HG03469 (cell line): Measurements from ENCODE around the gene RUNX2.

Experiments
- ATAC-seq: cut with Tn5 transposase; IDR thresholded peaks from one replicate; pipeline ENCODE4 v1.9.1; 2021; ENCODE audit warnings: mild to moderate bottlenecking, moderate library complexity, moderate number of reproducible peaks; ENCODE audit not compliant: unreplicated experiment

Gene RUNX2

DNA sequence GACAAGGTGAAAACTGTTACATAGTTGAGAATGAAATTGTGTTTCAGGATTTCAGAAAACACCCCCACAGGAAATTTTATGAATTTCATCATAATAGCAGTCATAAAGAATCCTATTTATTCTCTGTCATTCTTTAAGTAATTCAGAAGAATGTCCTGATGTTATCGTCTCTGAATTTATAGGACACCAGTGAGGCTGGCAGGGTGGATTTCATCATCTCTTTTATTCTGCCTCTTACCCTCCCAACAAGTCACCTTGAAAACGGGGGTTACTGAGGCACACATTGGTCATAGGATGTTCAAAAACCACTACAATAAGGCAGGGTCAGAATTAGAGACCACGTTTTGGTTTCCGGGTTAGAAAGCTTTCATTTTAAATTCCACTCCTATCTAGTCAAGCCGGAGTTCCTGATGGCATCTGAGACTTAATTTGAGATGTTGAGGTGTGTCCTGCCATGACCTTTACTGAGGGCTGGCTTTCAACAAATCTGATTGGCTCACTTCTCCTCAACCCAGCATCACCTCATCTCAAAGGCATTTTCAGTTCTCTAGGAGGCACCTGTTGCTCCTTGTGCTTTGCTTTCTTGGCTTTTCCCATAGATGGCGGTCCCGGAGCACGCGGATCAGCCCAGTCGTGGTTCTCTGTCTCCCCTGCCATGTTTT lies 280.3 kb downstream of the RUNX2 start:
- no peak for ATAC-seq

DNA sequence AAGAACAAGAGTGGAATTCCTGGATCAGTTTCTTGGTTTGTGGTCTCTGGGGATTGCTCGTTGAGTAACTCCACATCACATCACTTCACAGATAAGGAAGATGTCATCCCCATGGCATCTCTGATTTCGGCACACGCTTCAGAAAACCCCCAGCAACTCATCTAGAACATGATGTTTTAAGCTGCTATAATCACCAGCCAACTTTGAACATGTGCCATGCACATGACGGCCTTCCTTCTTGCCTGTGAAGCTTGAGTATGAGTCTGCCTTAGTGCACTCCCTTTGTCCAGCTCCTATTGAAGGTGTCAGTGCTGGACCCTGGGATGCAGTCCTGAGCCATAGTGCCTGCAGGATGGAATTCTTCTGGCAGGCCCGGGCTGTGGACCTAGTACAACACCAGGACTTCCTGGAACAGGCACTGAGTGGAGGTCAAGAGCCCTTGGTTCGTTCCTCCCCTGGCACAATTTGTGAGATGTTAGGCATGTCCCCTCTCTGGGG lies 281.1 kb downstream of the RUNX2 start:
- ATAC-seq, result no peak

DNA sequence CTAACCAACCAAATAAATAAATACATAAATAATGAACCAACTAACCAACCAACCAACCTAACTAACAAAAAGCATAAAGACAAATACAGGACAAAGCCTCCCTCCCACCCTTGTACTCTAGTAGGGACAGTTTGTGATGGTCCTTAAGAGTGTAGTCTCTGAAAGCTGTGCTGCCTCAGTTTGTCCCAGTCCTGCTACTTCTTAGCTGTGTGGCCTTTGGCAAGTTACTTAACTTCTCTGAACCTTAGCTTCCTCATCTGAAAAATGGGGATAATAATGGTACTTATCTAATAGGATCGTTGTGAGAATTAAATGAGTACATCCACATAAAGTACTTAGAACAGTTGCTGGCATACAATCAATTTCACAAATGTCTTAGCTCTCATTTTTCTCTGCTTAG lies 282.2 kb downstream of the RUNX2 start:
- ATAC-seq, result no peak

DNA sequence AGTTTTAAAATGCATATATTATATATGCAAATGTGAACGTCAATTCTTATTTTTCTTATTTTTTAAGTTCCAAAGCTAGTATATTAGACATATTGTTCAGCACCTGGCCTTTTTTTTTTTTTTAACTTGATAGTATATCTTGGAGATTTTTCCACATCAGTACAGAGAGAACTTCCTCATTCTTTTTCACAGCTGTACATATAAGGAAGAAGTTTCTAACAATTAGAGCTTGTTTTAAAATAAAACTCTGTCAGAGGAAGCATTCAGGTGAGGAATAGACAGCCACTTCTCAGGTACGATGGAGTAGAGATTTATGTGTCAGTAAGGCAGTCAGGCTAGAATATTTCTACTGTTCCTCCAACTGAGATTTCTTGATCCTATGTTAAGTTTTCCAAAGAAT lies 282.7 kb downstream of the RUNX2 start:
- no peak for ATAC-seq

DNA sequence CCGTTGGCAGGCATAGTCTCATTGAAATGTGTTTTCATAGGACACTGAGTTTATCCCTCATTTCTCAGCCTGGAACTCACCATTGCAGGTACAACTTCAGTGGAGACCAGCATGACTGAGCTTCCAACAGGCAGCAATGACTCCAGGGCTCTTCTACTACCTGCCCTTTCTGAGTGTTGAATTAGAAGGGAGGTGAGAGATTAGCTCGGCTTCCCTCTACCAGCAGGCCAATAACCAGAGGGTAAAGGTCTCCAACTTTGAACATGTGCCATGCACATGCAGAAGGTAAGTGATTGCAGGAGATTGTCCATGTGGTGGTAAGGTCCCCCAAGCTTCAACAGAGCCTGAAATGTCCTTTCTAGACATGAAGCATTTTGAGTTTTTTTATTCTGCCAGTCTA lies 283.4 kb downstream of the RUNX2 start:
- ATAC-seq, result no peak

DNA sequence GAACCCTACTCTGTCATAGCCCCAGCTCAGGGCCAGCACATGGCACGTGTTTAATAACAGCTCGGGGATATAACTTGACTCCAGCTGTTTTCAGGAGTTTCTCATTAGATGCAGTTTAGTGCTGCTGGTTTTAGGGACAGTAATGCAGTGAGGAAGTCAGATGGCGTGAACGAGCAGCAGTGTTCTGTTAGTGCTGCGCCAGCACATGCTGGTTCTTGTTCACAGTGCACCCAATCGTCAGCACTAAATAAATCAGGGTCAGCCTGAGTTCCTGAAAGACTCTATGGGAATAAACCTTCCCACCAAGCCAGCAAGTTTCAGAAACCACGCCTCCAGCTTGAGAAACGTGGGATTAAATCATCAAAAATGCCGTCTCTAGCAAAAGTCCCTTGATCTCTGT lies 285.5 kb downstream of the RUNX2 start:
- no peak for ATAC-seq

DNA sequence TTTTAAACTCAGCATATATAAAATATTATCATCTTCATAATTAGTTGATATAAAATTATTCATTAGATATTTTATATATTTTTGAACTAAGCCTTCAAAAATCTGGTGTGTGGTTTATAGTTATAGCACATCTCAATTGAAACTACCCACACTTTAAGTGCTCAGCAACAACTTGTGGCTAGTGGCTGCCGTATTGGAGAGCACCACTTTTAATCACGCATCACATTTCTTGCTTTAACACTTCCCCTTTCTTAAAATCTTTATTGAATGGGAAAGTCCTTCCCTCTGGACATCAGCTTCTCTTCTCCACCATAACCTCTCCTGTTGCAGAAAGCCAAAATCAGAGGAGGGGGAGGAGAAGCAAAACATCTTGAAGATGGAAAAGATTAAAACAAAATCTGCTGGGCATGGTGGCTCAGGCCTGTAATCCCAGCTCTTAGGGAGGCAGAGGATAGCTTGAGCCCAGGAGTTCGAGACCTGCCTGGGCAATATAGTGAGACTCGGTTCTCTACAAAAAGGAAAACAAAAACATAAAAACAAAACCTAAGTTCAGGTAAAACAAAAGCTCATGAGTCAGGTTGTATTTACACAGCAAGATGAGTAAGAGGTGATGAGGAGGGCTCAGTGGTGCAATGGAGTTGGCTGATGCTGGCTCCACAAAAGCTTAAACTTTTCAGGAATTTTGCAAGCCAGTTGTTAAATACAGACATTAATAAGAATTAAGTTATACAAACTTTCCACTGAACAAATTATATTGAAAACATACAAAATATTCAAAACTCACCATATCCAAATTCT lies 286.6 kb downstream of the RUNX2 start:
- no peak for ATAC-seq

DNA sequence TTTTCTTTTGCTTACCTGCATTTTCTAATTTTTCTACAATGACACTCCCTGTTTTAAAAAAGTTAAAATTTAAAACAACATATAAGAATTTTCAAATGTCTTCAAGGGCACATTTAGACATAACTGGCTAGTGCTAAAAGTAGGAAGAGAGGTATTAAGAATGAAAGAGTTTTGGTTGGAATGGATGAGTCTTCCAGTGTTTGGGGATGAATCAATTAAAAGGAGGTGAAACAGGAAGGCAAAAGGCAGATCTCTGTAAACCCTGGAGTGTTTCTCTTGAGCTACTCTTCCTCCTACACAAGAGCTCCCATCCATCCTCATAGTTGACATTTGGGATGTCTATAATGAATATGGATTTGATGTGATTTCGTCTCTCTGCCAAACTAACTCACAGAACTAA lies 288.1 kb downstream of the RUNX2 start:
- no peak for ATAC-seq

DNA sequence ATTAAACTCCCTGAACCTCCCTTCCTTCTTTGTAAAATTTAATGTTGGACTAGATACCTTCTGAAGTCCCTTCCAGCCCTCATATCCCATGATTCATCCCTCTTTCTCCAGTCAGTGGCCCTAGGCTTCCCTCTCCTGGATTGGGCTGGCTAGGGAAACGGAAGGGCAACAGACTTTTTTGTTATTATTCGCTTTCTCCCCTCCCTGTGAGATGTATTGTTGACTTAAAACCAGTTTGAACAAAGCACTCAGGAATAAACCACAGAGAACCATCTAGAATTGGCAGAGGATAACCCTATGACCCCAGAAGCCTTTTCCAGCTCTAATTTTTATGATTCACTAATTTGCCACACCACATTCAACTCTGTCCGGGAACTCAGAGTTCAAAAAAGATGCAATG lies 289.3 kb downstream of the RUNX2 start:
- ATAC-seq, result no peak

DNA sequence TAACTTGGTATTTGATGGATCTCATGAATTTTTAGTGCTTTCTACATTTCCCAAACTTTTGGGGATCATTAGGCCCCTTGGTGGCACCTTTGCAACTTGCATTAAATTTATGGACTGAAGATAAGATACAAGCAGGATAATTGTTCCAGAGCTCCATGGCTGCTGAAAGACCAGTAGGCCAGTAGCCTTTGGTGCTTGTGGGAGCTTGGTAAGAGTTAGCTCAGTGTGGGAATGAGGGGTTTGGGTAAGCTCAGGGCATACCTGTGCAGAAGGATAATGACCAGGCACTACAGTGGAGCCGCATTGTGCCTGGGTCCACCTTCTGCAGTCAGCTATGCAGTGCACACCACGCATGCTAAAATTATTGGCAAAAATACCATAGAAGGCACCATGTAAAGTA lies 290.1 kb downstream of the RUNX2 start:
- no peak for ATAC-seq

DNA sequence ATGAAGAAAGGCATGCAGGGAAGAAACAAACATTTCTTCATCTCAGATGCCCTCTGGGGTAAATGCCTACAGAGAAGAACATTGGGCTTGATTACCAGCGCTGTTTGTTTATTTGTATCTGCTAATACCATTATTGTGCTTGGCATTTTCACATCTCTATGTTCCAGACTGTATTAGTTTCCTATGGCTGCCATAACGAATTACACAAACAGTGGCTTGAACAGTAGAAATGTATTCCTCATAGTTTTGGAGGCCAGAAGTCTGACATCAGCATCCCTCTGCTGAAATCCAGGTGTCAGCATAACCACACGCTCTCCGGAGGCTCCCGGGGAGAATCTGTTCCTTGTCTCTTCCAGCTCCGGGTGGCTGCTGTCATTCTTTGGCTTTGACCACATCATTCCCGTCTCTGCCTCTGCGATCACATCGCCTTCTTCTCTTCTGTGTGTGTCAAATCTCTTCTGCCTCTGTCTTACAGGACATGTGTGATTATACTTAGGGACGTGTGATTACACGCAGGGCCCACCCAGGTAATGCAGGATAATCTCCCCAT lies 291.2 kb downstream of the RUNX2 start:
- ATAC-seq, result no peak

DNA sequence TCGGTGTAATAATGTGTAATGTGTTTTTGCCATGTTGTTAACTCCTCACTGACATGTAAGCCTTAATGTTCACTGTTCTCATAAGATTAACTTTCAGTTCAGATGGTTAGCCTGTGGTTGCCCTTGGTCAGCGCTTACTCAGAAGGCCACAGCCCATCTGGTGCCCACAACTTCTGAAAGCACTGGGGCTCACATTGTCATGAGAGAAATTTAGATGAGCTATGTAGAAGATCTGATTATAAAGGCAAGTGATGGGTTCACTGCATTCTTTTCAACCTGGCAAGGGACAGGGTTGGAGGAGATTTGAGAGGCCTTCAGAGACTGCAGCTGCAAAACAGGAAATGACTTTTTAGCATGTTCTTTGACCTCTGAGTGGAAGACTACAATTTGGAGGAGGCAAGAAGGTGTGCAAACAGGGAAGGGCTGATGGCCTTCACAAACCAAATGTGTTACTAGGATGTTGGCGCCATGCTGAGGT lies 291.9 kb downstream of the RUNX2 start:
- no peak for ATAC-seq

DNA sequence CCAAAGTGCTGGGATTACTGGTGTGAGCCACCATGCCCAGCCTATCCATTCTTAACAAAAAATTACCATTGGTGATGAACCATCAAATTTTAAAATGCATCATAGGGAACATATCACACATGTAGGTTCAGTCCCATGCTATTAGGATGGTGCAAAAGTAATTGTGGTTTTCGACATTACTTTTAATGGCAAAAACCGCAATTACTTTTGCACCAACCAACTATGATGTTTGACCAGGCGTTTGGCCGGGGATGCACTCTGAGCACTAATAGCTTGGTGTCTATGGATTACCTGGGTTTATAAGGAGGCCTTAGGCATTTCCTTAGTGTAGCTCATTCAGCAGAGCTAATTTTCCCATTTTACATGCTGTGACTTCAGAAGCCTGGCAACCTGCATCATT lies 296.1 kb downstream of the RUNX2 start:
- ATAC-seq, result no peak

DNA sequence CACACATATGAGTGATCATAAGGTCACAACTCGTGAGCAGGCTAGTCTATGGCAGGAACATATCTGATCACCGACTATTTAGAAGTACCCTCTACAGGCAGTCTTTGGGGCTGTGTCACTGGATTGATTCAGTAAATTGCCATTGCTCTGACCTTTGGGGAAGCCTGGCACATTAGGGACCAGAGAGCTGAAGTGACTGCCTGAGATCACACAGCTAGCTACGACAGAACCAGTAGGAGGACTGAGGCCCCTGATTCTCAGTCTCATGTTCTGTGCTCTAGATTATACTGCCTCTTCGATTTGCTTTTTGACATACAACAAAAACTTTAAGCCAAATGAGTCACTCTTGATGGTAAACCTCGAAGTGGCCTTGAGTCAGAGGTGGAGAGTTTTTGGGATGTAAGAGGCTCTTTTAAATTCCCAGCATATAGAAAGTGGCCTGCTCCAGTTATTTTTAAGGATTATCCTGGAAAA lies 297.1 kb downstream of the RUNX2 start:
- no peak for ATAC-seq

DNA sequence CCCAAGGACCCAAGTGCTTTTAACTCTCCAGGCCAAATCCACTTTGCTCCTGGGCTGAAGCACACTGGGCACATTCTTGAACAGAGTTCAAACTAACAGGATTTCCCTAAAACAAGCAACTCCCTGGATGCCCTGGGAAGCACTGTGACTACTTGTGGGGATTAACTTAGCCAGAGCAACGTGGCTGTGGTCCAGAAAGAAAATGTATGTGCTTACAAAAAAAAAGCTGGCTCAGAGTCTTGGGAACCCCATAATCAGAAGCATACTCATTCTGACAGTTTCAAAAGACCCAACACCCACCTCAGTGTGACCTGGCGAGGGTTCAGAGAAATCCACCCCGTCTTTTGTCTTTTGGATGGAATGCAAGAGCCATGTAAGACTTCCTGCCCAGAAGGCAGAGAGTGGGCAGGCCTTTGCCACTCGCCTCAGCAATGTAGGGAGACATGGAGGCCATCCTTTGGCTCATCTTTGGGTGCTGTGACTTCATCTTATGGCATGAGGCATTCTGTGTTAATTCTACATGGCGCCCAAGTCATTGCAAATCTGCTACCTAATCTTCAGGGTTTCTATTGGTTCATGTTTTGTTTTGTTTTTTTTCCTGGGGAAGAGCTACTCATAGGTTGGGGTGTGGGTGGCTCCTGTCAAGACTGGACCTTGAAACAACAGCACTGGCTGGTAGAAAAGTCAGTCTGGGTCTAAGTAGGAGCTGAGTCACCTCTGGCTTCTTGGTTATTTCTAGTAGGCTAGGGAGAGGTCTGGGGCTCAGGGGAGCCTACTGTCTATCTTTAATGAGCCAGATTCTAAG lies 298.2 kb downstream of the RUNX2 start:
- ATAC-seq, result no peak

DNA sequence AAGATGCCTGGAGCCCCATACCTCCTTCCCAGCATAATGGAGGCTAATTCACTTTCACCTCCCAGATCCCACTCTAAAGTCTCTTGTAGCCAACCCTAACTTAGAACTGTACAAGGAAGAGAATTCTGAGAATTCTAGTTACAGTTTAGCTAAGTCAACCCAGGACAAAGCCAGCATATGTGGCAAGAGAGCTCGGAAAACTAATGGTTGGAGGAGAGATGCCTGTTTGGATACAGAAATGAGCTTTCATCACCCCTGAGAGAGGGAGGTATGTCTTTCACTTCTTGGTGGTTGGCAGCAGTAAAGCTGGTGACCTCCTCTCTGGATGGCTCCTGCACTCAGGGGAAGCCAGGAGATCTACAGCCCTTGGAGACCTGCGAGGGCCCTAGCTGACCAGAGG lies 302.2 kb downstream of the RUNX2 start:
- no peak for ATAC-seq

DNA sequence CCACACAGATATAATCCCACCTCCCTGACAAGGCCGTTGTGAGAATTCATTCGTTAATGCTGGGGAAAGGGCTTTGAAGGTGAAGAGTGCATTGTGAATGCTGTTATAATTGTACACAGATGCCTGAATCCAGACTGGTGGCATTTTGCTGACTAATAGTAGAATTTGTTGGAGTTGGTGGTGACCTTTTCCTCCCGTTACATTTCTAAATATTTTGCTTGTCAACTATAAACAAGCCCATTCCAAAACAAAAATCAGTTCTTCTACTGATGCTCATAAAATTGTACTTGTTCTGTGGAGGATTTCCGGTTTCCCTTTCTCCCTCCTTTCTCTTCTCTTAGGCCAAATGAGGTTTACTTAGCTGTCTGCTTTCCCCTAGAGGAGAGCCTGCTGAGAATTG lies 302.7 kb downstream of the RUNX2 start:
- no peak for ATAC-seq

DNA sequence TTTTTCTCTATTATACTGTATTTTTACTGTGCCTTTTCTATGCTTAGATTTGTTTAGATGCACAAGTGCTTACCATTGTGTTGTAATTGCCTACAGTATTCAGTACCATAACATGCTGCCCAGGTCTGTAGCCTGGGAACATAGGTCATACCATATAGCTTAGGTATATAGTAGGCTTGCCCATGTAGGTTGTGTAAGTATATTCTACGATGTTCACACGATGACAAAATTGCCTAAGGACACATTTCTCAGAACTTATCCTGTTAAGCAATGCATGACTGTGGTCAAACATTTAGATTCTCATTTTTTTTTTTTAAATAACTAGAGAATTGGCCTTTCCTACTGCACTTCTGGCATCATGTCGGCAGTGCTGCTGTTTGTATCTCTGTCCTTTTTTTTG lies 303.3 kb downstream of the RUNX2 start:
- no peak for ATAC-seq

DNA sequence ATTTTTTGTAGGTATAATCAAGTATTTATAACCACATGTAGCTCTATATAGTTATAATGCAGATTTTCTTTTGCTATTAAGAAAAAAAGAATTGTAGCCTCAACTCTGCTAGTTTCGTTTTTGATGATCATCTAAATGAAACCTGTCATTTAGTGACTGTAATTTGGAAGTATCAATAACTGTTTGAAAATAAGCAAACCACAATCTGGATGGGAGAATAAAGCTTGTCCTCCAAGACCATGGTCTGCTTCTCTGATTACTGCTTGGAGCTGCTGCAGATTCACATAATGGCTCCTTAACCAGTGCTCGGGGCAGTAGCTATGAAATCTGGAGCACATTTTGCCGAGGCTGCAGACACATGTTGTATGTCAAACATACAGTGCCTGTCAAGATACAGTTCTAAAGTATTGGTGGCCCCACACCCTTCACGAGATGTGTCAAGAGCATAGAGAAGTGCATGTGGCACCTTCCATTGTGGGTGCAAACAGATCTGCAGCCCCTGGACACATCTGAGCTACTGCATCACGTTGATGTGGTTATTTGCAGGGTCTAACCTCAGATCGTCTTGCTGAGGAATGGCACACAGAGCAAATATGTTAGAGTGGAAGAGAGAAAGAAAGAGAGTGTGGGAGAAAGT lies 305.3 kb downstream of the RUNX2 start:
- ATAC-seq, result no peak

DNA sequence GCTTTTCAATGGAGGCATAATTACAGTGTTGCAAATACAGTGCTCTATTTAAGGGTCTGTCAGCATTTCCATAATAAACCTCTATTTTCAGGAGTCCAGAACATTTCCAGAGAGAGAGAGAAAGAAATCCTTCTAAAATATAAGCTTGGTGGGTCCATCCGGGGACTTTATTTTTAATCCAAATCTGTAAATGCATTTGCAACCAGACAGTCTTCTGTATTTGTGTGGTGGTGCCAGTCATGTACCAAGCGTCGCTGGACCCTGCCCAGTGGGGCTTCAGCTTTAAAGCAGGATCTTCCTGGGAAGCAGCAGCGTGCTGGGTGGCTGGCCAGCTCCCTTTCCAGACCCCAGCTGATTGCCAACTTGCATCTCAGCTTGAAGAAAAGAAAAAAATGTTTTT lies 306.1 kb downstream of the RUNX2 start:
- ATAC-seq, result no peak
